PC-9 (cell line): ENCODE data around the gene GPRC5C. TPM values are rescaled to one million over a fixed set of nuclear protein-coding genes. Genes with fewer than 3 reads are reported as not detected.

Source experiments
- BruUV-seq: library from RNA; stranded (reverse); fragments of 400-500 nt; replicated peaks from 2 replicates; lab custom pipeline; 2021; lab: Mats Ljungman, UMichigan
- CTCF ChIA-PET: fragments of 300-600 bp; sonication (Branson Sonifier 250); formaldehyde crosslinking; loops from one replicate; lab custom pipeline; 2022; ENCODE audit warnings: antibody characterized with exemption; lab: Charles Lee
- POLR2A ChIA-PET: fragments of 300-600 bp; sonication (Branson Sonifier 250); formaldehyde crosslinking; loops from one replicate; lab custom pipeline; 2022; ENCODE audit warnings: antibody characterized with exemption; ENCODE audit not compliant: unreplicated experiment; lab: Charles Lee
- DNase-seq, 2 experiments: peaks; one replicate each; pipeline versions ENCODE4 v3.0.0 to v3.0.0-alpha.2; 2015 to 2022; ENCODE audit warnings: mixed read lengths in 1 of 2
- H2AFZ ChIP-seq: fragments of 200-600 bp; sonication (generic); 2 replicates; pipeline ENCODE4 v1.8.1; 2017; ENCODE audit warnings: antibody characterized with exemption
- H3F3A ChIP-seq: fragments of 200-600 bp; sonication (generic); 2 replicates; pipeline ENCODE4 v1.8.1; 2017; ENCODE audit warnings: antibody characterized with exemption, mild to moderate bottlenecking, low read depth; ENCODE audit not compliant: insufficient read depth
- H3K27ac ChIP-seq: fragments of 200-600 bp; sonication (generic); 2 replicates; pipeline ENCODE4 v1.6.1; 2016; ENCODE audit warnings: mixed run types
- H3K27me3 ChIP-seq: fragments of 200-600 bp; sonication (generic); 2 replicates; pipeline ENCODE4 v1.6.1; 2016; ENCODE audit warnings: low read depth, mixed run types; ENCODE audit not compliant: insufficient read depth
- H3K36me3 ChIP-seq: fragments of 200-600 bp; sonication (generic); 2 replicates; pipeline ENCODE4 v1.6.1; 2016; ENCODE audit warnings: low read depth, mixed run types
- H3K4me1 ChIP-seq: fragments of 200-600 bp; sonication (generic); replicated peaks from 2 replicates; pipeline ENCODE4 v1.6.1; 2016; ENCODE audit warnings: mixed run types; ENCODE audit not compliant: insufficient read depth
- H3K4me2 ChIP-seq: fragments of 200-600 bp; sonication (generic); 2 replicates; pipeline ENCODE4 v1.6.1; 2017; ENCODE audit warnings: mixed run types
- H3K4me3 ChIP-seq: fragments of 200-600 bp; sonication (generic); 2 replicates; pipeline ENCODE4 v1.6.1; 2016; ENCODE audit warnings: mixed run types
- H3K79me2 ChIP-seq: fragments of 200-600 bp; sonication (generic); 2 replicates; pipeline ENCODE4 v1.6.1; 2017; ENCODE audit warnings: low read depth, mixed run types
- H3K9me2 ChIP-seq: fragments of 200-600 bp; sonication (generic); 2 replicates; pipeline ENCODE4 v1.8.1; 2017; ENCODE audit warnings: mild to moderate bottlenecking; ENCODE audit not compliant: insufficient read depth
- H3K9me3 ChIP-seq: fragments of 200-600 bp; sonication (generic); 2 replicates; pipeline ENCODE4 v1.8.1; 2016; ENCODE audit warnings: low read depth; ENCODE audit not compliant: insufficient read depth
- H4K20me1 ChIP-seq: fragments of 200-600 bp; sonication (generic); 2 replicates; pipeline ENCODE4 v1.8.1; 2017; ENCODE audit not compliant: insufficient read depth
- CTCF ChIP-seq: fragments of 200-600 bp; sonication (generic); conservative IDR thresholded peaks from 2 replicates; pipeline ENCODE4 v1.6.1; 2017; ENCODE audit warnings: mixed run types, antibody characterized with exemption, mild to moderate bottlenecking, moderate library complexity
- EZH2 ChIP-seq: fragments of 200-600 bp; sonication (generic); IDR thresholded peaks from 2 replicates; pipeline ENCODE4 v1.8.0; 2017; ENCODE audit warnings: antibody characterized with exemption, low read depth
- intact Hi-C: fragments of 100-400 bp; cut with micrococcal nuclease; formaldehyde crosslinking; loops from one replicate; pipeline ENCODE4 v1.10.0; 2022; ENCODE audit not compliant: unreplicated experiment
- total RNA-seq: library from RNA; stranded (reverse); gene quantifications from 2 replicates; pipeline ENCODE4 v1.2.3, GENCODE V29; 2021

Gene GPRC5C
- total RNA-seq, 1 experiment from 2014 or later: 27.9 TPM

GRCh38 chr17:74477411-74477810 is 45.5 kb downstream of the GPRC5C start:
- H3K9me2 ChIP-seq: no peaks in the 10 kb centered on the region
- H3K27ac ChIP-seq: no peak overlapping the region
- ChIA-PET CTCF (no interaction called here), POLR2A (no interaction called here)
- H3K9me3 ChIP-seq: peaks cover 9% of the 10 kb centered on the region; the same call in 1 of the 2 replicates
- no peaks in the 10 kb centered on the region for H4K20me1 ChIP-seq
- H3F3A ChIP-seq: no peaks in the 10 kb centered on the region
- no peak overlapping the region for H3K4me3 ChIP-seq
- H3K27me3 ChIP-seq: peaks cover 98% of the 10 kb centered on the region
- BruUV-seq: no TSS peak
- no peaks in the 10 kb centered on the region for H3K79me2 ChIP-seq
- no peak overlapping the region for H3K4me2 ChIP-seq
- no peaks in the 10 kb centered on the region for H3K36me3 ChIP-seq
- no peak for DNase-seq
- no peaks in the 10 kb centered on the region for H3K4me1 ChIP-seq
- TF ChIP-seq CTCF (no peak), EZH2 (no peak)
- intact Hi-C loops: no loop called here
- H2AFZ ChIP-seq: no peak overlapping the region

GRCh38 chr17:74478420-74479100 is 46.7 kb downstream of the GPRC5C start:
- no peak for DNase-seq
- Histone ChIP-seq H3K79me2 (no peaks in the 10 kb centered on the region), H2AFZ (no peak overlapping the region), H3K9me3 (peaks cover 9% of the 10 kb centered on the region; the same call in 1 of the 2 replicates), H3K27me3 (peaks cover 98% of the 10 kb centered on the region), H3K27ac (no peak overlapping the region), H3K36me3 (no peaks in the 10 kb centered on the region), H3K4me2 (no peak overlapping the region), H3K9me2 (no peaks in the 10 kb centered on the region), H3F3A (no peaks in the 10 kb centered on the region), H3K4me3 (no peak overlapping the region), H4K20me1 (no peaks in the 10 kb centered on the region), H3K4me1 (no peaks in the 10 kb centered on the region)
- CTCF ChIA-PET: interaction anchor here (0.7 kb wide), 1 partner anchor 254 kb away, joined by 3 read pairs; no protein-coding TSS in a partner anchor
- intact Hi-C loops: no loop called here
- BruUV-seq: no TSS peak
- no peak for TF ChIP-seq CTCF
- no peak for TF ChIP-seq EZH2
- POLR2A ChIA-PET: no interaction called here

- ChIA-PET CTCF (interaction anchor here (0.5 to 1.0 kb wide), 2 partner anchors 19 to 121 kb away, joined by 3 read pairs; no protein-coding TSS in a partner anchor), POLR2A (no interaction called here)
- no peak overlapping the region for H3K27ac ChIP-seq
- H3K4me2 ChIP-seq: no peak overlapping the region
- intact Hi-C loops: no loop called here
- TF ChIP-seq EZH2: no peak
- no peak for TF ChIP-seq CTCF
- no peak overlapping the region for H3K4me3 ChIP-seq
- no peak overlapping the region for H2AFZ ChIP-seq
- peaks cover 98% of the 10 kb centered on the region for H3K27me3 ChIP-seq
- no peaks in the 10 kb centered on the region for H3K36me3 ChIP-seq
- DNase-seq: no peak
- H4K20me1 ChIP-seq: no peaks in the 10 kb centered on the region
- no TSS peak for BruUV-seq
- H3K79me2 ChIP-seq: no peaks in the 10 kb centered on the region
- no peaks in the 10 kb centered on the region for H3K9me2 ChIP-seq
- no peaks in the 10 kb centered on the region for H3F3A ChIP-seq
- no peaks in the 10 kb centered on the region for H3K4me1 ChIP-seq
- peaks cover 9% of the 10 kb centered on the region; the same call in 1 of the 2 replicates for H3K9me3 ChIP-seq
Observed at GRCh38 chr17:74480290-74480689, 48.4 kb downstream of the GPRC5C start.
